GM23248 (cell line): ENCODE measurements around the gene OR8H3. TPM values are rescaled to one million over a fixed set of nuclear protein-coding genes. Genes with fewer than 3 reads are reported as not detected.
"Not testable (repeated sequence)": the region's sequence is repeated elsewhere in the genome, so short reads cannot be mapped to it uniquely, and the experiment has no call there.

Source experiments
- DNase-seq: peaks from one replicate; pipeline ENCODE4 v3.0.0-alpha.2; 2015
- H2AFZ ChIP-seq: fragments of 200-600 bp; sonication (generic); 2 replicates; pipeline ENCODE4 v1.6.1; 2016; ENCODE audit warnings: antibody characterized with exemption
- H3F3A ChIP-seq: fragments of 200-600 bp; sonication (generic); 2 replicates; pipeline ENCODE4 v1.6.1; 2016; ENCODE audit warnings: mild to moderate bottlenecking, antibody characterized with exemption, mixed run types; ENCODE audit not compliant: insufficient read depth
- H3K27ac ChIP-seq: fragments of 200-600 bp; sonication (generic); 2 replicates; pipeline ENCODE4 v1.5.1; 2016; ENCODE audit warnings: mild to moderate bottlenecking
- H3K27me3 ChIP-seq: fragments of 200-600 bp; sonication (generic); replicated peaks from 2 replicates; pipeline ENCODE4 v1.6.1; 2016; ENCODE audit warnings: mild to moderate bottlenecking; ENCODE audit not compliant: insufficient read depth
- H3K36me3 ChIP-seq: fragments of 200-600 bp; sonication (generic); 2 replicates; pipeline ENCODE4 v1.6.1; 2016; ENCODE audit warnings: low read depth, mild to moderate bottlenecking
- H3K4me1 ChIP-seq: fragments of 200-600 bp; sonication (generic); 2 replicates; pipeline ENCODE4 v1.6.1; 2016; ENCODE audit warnings: mild to moderate bottlenecking; ENCODE audit not compliant: insufficient read depth
- H3K4me2 ChIP-seq: fragments of 200-600 bp; sonication (generic); one replicate; pipeline ENCODE4 v1.6.1; 2016; ENCODE audit warnings: mild to moderate bottlenecking; ENCODE audit not compliant: unreplicated experiment
- H3K4me3 ChIP-seq: fragments of 200-600 bp; sonication (generic); 2 replicates; pipeline ENCODE4 v1.5.1; 2016; ENCODE audit warnings: mild to moderate bottlenecking
- H3K79me2 ChIP-seq: fragments of 200-600 bp; sonication (generic); 2 replicates; pipeline ENCODE4 v1.6.1; 2016; ENCODE audit warnings: mild to moderate bottlenecking; ENCODE audit not compliant: insufficient read depth
- H3K9ac ChIP-seq: fragments of 200-600 bp; sonication (generic); 2 replicates; pipeline ENCODE4 v1.6.1; 2016; ENCODE audit warnings: mild to moderate bottlenecking
- H3K9me2 ChIP-seq: fragments of 200-600 bp; sonication (generic); 2 replicates; pipeline ENCODE4 v1.6.1; 2016; ENCODE audit warnings: mixed run types, mild to moderate bottlenecking, moderate library complexity; ENCODE audit not compliant: insufficient read depth
- H3K9me3 ChIP-seq: fragments of 200-600 bp; sonication (generic); one replicate; pipeline ENCODE4 v1.6.1; 2017; ENCODE audit warnings: low read depth
- H4K20me1 ChIP-seq: fragments of 200-600 bp; sonication (generic); 2 replicates; pipeline ENCODE4 v1.6.0; 2016; ENCODE audit not compliant: insufficient read depth
- EZH2 ChIP-seq: fragments of 200-600 bp; sonication (generic); IDR thresholded peaks from 2 replicates; pipeline ENCODE4 v1.6.1; 2018; ENCODE audit warnings: antibody characterized with exemption, mild to moderate bottlenecking; ENCODE audit not compliant: insufficient read depth, poor library complexity, severe bottlenecking
- EZH2phosphoT487 ChIP-seq: fragments of 200-600 bp; sonication (generic); IDR thresholded peaks from 2 replicates; pipeline ENCODE4 v1.6.1; 2018; ENCODE audit warnings: antibody characterized with exemption, moderate library complexity, mild to moderate bottlenecking, low read depth; ENCODE audit not compliant: insufficient read depth
- whole genome bisulfite sequencing, 2 experiments: methylation state at CpG; one replicate each; pipeline ENCODE4 v1.1.6; 2015 to 2017; ENCODE audit warnings: low lambda C conversion rate in 2 of 2, low coverage in 1 of 2; ENCODE audit errors: missing lambda C conversion rate in 2 of 2; 5-methylcytosine and 5-hydroxymethylcytosine counted together
- in situ Hi-C: fragments of 300-500 bp; cut with MboI; formaldehyde crosslinking; loops from 2 replicates; pipeline ENCODE4 v1.15.0; 2020
- polyA plus RNA-seq: library from polyadenylated mRNA; unstranded; fragments of >200 nt; fragmentation: Nextera tagmentation; extraction: Ambion mirVana; gene quantifications from 2 replicates; pipeline ENCODE4 v1.2.1, GENCODE V29; 2016
- total RNA-seq: library from RNA; depleted of rRNA; stranded (reverse); fragments of >200 nt; shearing (Covaris generic); gene quantifications from 2 replicates; pipeline ENCODE4 v1.2.3, GENCODE V29; 2014

OR8H3 gene
- total and polyA plus RNA-seq, 2 experiments from 2014 or later, result not detected

- Histone ChIP-seq H3K9me3 (no peaks in the 10 kb centered on the region), H3K4me1 (no peaks in the 10 kb centered on the region), H3K9me2 (no peaks in the 10 kb centered on the region), H3K4me3 (no peak within 1 kb of the TSS), H3K27me3 (no peaks in the 10 kb centered on the region), H3K36me3 (no peaks in the 10 kb centered on the region), H3K9ac (no peak within 1 kb of the TSS), H3F3A (no peaks in the 10 kb centered on the region), H4K20me1 (no peaks in the 10 kb centered on the region), H3K27ac (no peak within 1 kb of the TSS), H3K79me2 (no peaks in the 10 kb centered on the region), H2AFZ (no peak within 1 kb of the TSS), H3K4me2 (no peak within 1 kb of the TSS)
- in situ Hi-C loops, result no loop called here
- TF ChIP-seq EZH2 (no peak), EZH2phosphoT487 (no peak)
- DNase-seq, result no peak
These were observed 18.0 kb downstream of the OR8H3 start, which contains the start of gene OR8J3 for GRCh38 chr11:56140151-56140661. Gene OR8J3 (minus strand): TSS chr11:56140201. CDS start chr11:56137718, 2,483 bp downstream.

GRCh38 chr11:56143681-56144080, 21.5 kb downstream of the OR8H3 start:
- H3K27ac ChIP-seq, DNase-seq, H3K36me3 ChIP-seq, in situ Hi-C loops, H3K9ac ChIP-seq, H3K4me2 ChIP-seq, H3K4me1 ChIP-seq, H3K9me3 ChIP-seq, H3K27me3 ChIP-seq, H4K20me1 ChIP-seq, H3K4me3 ChIP-seq, H2AFZ ChIP-seq, H3K9me2 ChIP-seq, H3K79me2 ChIP-seq, H3F3A ChIP-seq: not testable (repeated sequence)
- 73 to 87% methylated on average over 10 to 30 of the region's 30 CpGs for WGBS, 2 experiments

GRCh38 chr11:56151376-56151775, 29.2 kb downstream of the OR8H3 start:
- Histone ChIP-seq H3K9ac (no peak overlapping the region), H3K27me3 (no peaks in the 10 kb centered on the region), H3K4me1 (no peaks in the 10 kb centered on the region), H3F3A (no peaks in the 10 kb centered on the region), H3K27ac (no peak overlapping the region), H3K9me2 (no peaks in the 10 kb centered on the region), H3K36me3 (no peaks in the 10 kb centered on the region), H3K4me3 (no peak overlapping the region), H3K9me3 (no peaks in the 10 kb centered on the region), H2AFZ (no peak overlapping the region), H3K4me2 (no peak overlapping the region), H4K20me1 (no peaks in the 10 kb centered on the region), H3K79me2 (no peaks in the 10 kb centered on the region)
- TF ChIP-seq EZH2 (no peak), EZH2phosphoT487 (no peak)
- in situ Hi-C loops, result no loop called here
- DNase-seq, result no peak
- 0 to 10% methylated on average over 1 of the region's 1 CpG for WGBS, 2 experiments

- H3K9ac ChIP-seq, result no peak overlapping the region
- TF ChIP-seq EZH2phosphoT487 (no peak), EZH2 (no peak)
- no peaks in the 10 kb centered on the region for H4K20me1 ChIP-seq
- 36 to 58% methylated on average over 12 to 15 of the region's 15 CpGs for WGBS, 2 experiments
- no peaks in the 10 kb centered on the region for H3K79me2 ChIP-seq
- no peaks in the 10 kb centered on the region for H3K9me3 ChIP-seq
- H3K36me3 ChIP-seq, result no peaks in the 10 kb centered on the region
- in situ Hi-C loops, result no loop called here
- no peaks in the 10 kb centered on the region for H3F3A ChIP-seq
- H3K27me3 ChIP-seq, result no peaks in the 10 kb centered on the region
- H3K27ac ChIP-seq, result no peak overlapping the region
- DNase-seq, result no peak
- no peak overlapping the region for H3K4me2 ChIP-seq
- H2AFZ ChIP-seq, result no peak overlapping the region
- no peaks in the 10 kb centered on the region for H3K4me1 ChIP-seq
- H3K9me2 ChIP-seq, result no peaks in the 10 kb centered on the region
- no peak overlapping the region for H3K4me3 ChIP-seq
These were observed 30.2 kb downstream of the OR8H3 start for GRCh38 chr11:56152333-56152732.

- Histone ChIP-seq H3K4me2 (no peak within 1 kb of the TSS), H3K79me2 (no peaks in the 10 kb centered on the region), H4K20me1 (no peaks in the 10 kb centered on the region), H3K9me2 (no peaks in the 10 kb centered on the region), H3K9ac (no peak within 1 kb of the TSS), H2AFZ (no peak within 1 kb of the TSS), H3K27me3 (no peaks in the 10 kb centered on the region), H3K9me3 (no peaks in the 10 kb centered on the region), H3K36me3 (no peaks in the 10 kb centered on the region), H3F3A (no peaks in the 10 kb centered on the region), H3K4me3 (no peak within 1 kb of the TSS), H3K27ac (no peak within 1 kb of the TSS), H3K4me1 (no peaks in the 10 kb centered on the region)
- DNase-seq, result no peak
- WGBS, 2 experiments, result 11 to 28% methylated on average over 3 of the region's 3 CpGs
- no peak for TF ChIP-seq EZH2phosphoT487
- no peak for TF ChIP-seq EZH2
- in situ Hi-C loops, result no loop called here
These were observed 38.0 kb downstream of the OR8H3 start, which contains the start of gene OR8K5 for GRCh38 chr11:56160217-56160616. Gene OR8K5 (minus strand): TSS chr11:56160317. CDS start chr11:56160317, 0 bp downstream.
